Testis (tissue), 3 donors: ENCODE data around the gene SND1. TPM values are rescaled to one million over a fixed set of nuclear protein-coding genes. Genes with fewer than 3 reads are reported as not detected.

Experiments used
- DNase-seq: peaks from one replicate; pipeline ENCODE4 v3.0.0-alpha.2; 2019
- H3K27ac ChIP-seq, 2 donors: fragments of 200-600 bp; sonication (generic); one replicate each; pipeline ENCODE4 v1.5.1; 2019
- H3K27me3 ChIP-seq: fragments of 200-600 bp; sonication (generic); one replicate; pipeline ENCODE4 v1.5.1; 2019
- H3K36me3 ChIP-seq: fragments of 200-600 bp; sonication (generic); one replicate; pipeline ENCODE4 v1.5.1; 2017; ENCODE audit warnings: low read depth; ENCODE audit errors: missing control alignments
- H3K4me1 ChIP-seq: fragments of 200-600 bp; sonication (generic); one replicate; pipeline ENCODE4 v1.5.1; 2019
- H3K4me3 ChIP-seq, 2 donors: fragments of 200-600 bp; sonication (generic); one replicate each; pipeline ENCODE4 v1.5.1; 2017 to 2019
- H3K9me3 ChIP-seq: fragments of 200-600 bp; sonication (generic); one replicate; pipeline ENCODE4 v1.5.1; 2017
- POLR2A ChIP-seq: fragments of 450-650 bp; IDR thresholded peaks from one replicate; pipeline ENCODE4 v1.6.1; 2017; ENCODE audit warnings: antibody characterized with exemption, mild to moderate bottlenecking, moderate library complexity
- WGBS, 2 donors: methylation state at CpG; one replicate each; pipeline ENCODE4 v1.1.5; 2018; 5-methylcytosine and 5-hydroxymethylcytosine counted together
- intact Hi-C: fragments of 100-400 bp; cut with DNase I; formaldehyde crosslinking; loops from one replicate; pipeline ENCODE4 v1.15.1; 2023; ENCODE audit warnings: low total_unique reads
- polyA plus RNA-seq: library from polyadenylated mRNA; stranded (reverse); fragments of 350-450 nt; fragmentation: Illumina TruSeq; extraction: RNeasy Lipid Tissue Mini Kit (QIAGEN cat#74804); gene quantifications from one replicate; pipeline ENCODE4 v1.2.3, GENCODE V29; 2014; ENCODE audit warnings: low read depth, low replicate concordance; ENCODE audit not compliant: insufficient read depth
- total RNA-seq, 2 donors: library from RNA; depleted of rRNA; stranded (reverse); fragments of >200 nt; gene quantifications; one replicate each; pipeline ENCODE4 v1.2.3, GENCODE V29; 2016
- TF ChIP-seq, protein P1 (sequence below), 3 experiments: fragments of 450-650 bp in 2 of 3; fragments of 200-600 bp in 1 of 3; sonication (generic) in 1 of 3; IDR thresholded peaks; one replicate each; pipeline ENCODE4 v1.5.1; 2016 to 2019; ENCODE audit warnings: antibody characterized with exemption in 3 of 3, mild to moderate bottlenecking in 2 of 3, moderate library complexity in 1 of 3

Gene SND1
- total and polyA plus RNA-seq, 3 donors from 2014 or later: 132 to 207 (median 179) TPM

DNA sequence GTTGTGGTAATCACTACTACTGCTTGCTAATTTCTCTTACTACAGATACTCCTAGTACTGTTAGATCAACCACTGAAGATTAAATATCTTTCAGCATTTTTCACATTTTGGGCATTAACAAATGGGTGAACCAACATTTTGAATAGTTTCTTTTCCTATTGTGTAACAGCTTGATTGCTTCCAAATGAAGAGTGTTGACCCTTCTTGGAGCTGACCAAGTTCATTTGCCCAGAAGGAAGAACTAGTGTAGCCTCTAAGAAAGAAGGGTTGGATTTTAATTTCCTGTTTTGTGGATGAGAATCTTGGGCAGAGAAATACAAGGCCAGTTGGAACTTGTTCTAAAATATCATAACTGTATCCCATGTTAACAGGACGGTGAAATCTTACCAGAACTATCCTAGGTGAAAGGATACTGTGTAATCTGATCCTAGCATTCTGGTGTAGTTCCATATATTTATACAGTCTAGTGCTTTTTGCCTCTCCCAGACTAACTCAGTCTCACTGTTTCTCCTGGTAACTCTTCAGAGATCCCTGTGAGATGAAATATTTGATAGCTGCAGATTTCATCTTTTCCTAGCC, 37.3 kb downstream of the SND1 start:
- no peaks in the 10 kb centered on the region for H3K27me3 ChIP-seq
- H3K4me3 ChIP-seq: no peak overlapping the region
- intact Hi-C loops: no loop called here
- no peak for TF ChIP-seq POLR2A
- TF ChIP-seq, protein P1, sequence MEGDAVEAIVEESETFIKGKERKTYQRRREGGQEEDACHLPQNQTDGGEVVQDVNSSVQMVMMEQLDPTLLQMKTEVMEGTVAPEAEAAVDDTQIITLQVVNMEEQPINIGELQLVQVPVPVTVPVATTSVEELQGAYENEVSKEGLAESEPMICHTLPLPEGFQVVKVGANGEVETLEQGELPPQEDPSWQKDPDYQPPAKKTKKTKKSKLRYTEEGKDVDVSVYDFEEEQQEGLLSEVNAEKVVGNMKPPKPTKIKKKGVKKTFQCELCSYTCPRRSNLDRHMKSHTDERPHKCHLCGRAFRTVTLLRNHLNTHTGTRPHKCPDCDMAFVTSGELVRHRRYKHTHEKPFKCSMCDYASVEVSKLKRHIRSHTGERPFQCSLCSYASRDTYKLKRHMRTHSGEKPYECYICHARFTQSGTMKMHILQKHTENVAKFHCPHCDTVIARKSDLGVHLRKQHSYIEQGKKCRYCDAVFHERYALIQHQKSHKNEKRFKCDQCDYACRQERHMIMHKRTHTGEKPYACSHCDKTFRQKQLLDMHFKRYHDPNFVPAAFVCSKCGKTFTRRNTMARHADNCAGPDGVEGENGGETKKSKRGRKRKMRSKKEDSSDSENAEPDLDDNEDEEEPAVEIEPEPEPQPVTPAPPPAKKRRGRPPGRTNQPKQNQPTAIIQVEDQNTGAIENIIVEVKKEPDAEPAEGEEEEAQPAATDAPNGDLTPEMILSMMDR (IDR thresholded peaks at IDR 0.05): no peak
- no peaks in the 10 kb centered on the region for H3K4me1 ChIP-seq
- no peak overlapping the region for H3K27ac ChIP-seq
- no peaks in the 10 kb centered on the region for H3K36me3 ChIP-seq
- no peak for DNase-seq
- H3K9me3 ChIP-seq: no peaks in the 10 kb centered on the region
- 81 to 96% methylated on average over 1 of the region's 1 CpG for WGBS, 2 donors

DNA sequence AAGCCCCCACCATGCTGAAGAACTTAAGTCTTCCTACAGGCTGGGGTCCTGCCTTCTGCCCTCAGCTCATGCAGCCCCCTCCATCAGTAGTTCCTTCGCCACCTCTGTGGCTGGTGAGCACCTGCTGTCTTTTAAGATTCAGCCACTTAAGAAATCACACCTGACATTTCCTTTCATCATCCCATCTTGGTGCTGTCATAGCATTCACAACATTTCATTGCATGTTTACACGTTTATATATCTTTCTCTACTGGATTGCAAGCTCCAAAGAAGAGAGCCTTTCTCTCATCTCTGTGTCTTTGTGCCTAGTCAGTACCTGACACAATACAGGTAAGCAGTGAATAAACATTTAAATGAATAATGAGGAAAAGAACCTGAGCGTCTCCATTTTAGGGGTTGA, 38.3 kb downstream of the SND1 start:
- H3K9me3 ChIP-seq: no peaks in the 10 kb centered on the region
- H3K27me3 ChIP-seq: no peaks in the 10 kb centered on the region
- no peaks in the 10 kb centered on the region for H3K4me1 ChIP-seq
- DNase-seq: no peak
- no peak overlapping the region for H3K4me3 ChIP-seq
- WGBS, 2 donors: 91 to 92% methylated on average over 3 of the region's 3 CpGs
- intact Hi-C loops: no loop called here
- no peaks in the 10 kb centered on the region for H3K36me3 ChIP-seq
- H3K27ac ChIP-seq: no peak overlapping the region
- TF ChIP-seq, protein P1 (IDR thresholded peaks at IDR 0.05): no peak
- TF ChIP-seq POLR2A: no peak

DNA sequence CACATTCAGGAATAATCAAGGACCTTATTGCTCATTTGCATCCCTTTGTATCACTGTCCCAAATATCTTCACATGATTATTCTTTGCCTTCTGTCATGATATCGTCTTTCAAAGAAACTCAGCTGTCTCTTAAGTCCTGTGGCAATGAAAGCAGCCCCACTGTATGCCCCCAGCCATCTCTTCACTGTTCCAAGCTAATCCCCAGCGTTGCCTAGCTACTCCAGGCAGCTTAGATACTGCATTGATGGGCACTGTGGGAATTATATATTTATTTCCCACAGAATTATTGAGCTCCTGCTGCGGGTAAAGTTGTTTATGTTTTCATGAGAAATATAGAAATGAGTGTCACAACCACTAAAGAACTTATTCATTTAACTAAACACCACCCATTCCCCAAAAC, 38.8 kb downstream of the SND1 start:
- WGBS, 2 donors: 87 to 96% methylated on average over 3 of the region's 3 CpGs

DNA sequence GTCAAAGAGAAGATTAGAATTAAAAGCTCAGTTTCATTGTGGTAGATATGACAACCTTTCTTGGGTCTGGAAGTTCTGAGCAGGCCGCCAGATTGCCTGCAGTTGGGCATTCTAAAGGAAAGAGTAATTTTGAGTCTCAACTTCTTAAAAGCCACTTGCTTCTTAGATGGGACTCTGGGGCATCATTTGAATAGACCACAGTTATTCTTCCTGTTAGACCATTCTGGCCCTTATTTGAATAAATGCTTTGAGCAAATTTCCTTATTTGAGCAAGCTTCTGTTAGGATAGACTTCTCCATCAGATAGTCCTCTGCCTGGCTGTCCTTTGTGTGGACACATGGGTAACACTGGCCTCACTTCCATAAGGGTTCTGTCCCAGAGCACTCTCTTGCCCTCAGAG, 40.2 kb downstream of the SND1 start:
- Histone ChIP-seq H3K9me3 (no peaks in the 10 kb centered on the region), H3K27ac (no peak overlapping the region), H3K27me3 (no peaks in the 10 kb centered on the region), H3K36me3 (no peaks in the 10 kb centered on the region), H3K4me3 (no peak overlapping the region), H3K4me1 (no peaks in the 10 kb centered on the region)
- no peak for DNase-seq
- intact Hi-C loops: no loop called here
- TF ChIP-seq, protein P1 (IDR thresholded peaks at IDR 0.05): no peak
- TF ChIP-seq POLR2A: no peak
- 95 to 100% methylated on average over 1 of the region's 1 CpG for WGBS, 2 donors

More for the DNA sequence above, 38.8 kb downstream of the SND1 start:
- Histone ChIP-seq H3K4me3 (no peak overlapping the region), H3K27me3 (no peaks in the 10 kb centered on the region), H3K27ac (no peak overlapping the region), H3K9me3 (no peaks in the 10 kb centered on the region), H3K4me1 (no peaks in the 10 kb centered on the region), H3K36me3 (no peaks in the 10 kb centered on the region)
- intact Hi-C loops: no loop called here
- DNase-seq: no peak
- TF ChIP-seq POLR2A: no peak
- TF ChIP-seq, protein P1 (IDR thresholded peaks at IDR 0.05): no peak

DNA sequence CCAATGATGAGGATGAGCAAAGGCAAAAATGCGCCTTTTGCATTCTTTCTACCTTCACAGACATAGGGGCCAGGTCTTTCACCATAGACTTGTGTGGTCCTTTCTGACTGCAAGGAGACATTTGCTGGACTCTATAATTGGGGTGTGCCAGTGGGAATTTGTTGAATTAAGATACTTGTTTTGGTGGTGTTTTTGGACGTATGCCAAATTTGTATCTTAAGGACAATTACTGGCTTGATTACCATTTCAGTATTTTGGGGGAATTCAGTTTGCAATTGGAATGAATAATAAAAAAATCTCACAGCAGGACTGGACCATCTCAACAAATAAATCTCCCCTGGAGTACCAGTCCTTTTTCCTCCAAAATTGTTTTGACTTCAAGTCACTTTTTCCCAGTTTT, 47.9 kb downstream of the SND1 start:
- Histone ChIP-seq H3K9me3 (no peaks in the 10 kb centered on the region), H3K4me3 (no peak overlapping the region), H3K36me3 (no peaks in the 10 kb centered on the region), H3K4me1 (no peaks in the 10 kb centered on the region), H3K27me3 (no peaks in the 10 kb centered on the region), H3K27ac (no peak overlapping the region)
- no peak for TF ChIP-seq POLR2A
- TF ChIP-seq, protein P1 (IDR thresholded peaks at IDR 0.05): no peak
- intact Hi-C loops: no loop called here
- WGBS, 2 donors: 76 to 85% methylated on average over 2 of the region's 2 CpGs
- DNase-seq: no peak
